ENCODE data around the gene ARHGEF33. TPM values are rescaled to one million over a fixed set of nuclear protein-coding genes. Genes with fewer than 3 reads are reported as not detected.

The ARHGEF33 gene
- total RNA-seq, 1 experiment from 2014 or later, result 0.30 TPM

DNA sequence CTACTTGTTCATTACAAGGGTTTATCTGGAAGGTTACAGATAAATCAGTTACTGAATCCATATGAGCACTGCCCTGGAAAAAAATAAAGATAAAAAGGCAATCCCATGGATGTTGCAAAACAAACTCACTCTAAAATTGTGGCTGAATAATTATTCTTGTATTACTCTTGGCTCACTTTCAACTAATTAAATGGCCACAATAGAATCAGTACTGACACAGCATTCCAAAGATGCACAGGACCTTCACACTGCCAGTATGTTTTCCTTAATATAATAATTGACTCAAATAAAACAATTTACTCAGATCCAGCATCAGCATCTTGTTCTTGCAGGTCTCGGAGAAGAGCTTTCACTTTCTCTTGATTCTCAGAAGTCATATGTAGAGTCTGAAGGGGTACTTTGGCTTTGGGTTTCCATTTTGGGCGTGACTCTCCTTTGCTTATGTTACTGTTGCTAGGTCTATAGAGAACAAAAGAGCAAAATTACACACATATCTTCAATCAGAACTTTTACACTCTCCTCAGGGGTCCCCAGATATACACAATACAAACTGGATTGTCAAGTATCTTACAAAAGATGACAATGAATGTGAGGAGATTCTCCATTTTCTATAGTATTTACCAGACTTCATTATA lies 26.5 kb upstream of the ARHGEF33 start:
- no TSS peak for BruUV-seq (replicated peaks)
- TF ChIP-seq EZH2phosphoT487 (IDR thresholded peaks at IDR 0.05; ENCODE audit: borderline replicate concordance) (no peak), YY1 (IDR thresholded peaks at IDR 0.05; ENCODE audit: extremely low read depth, insufficient replicate concordance, low read depth, low read length) (no peak), SIN3A (IDR thresholded peaks at IDR 0.05; ENCODE audit: low read depth) (no peak), TCF7L2 (IDR thresholded peaks at IDR 0.05; ENCODE audit: borderline replicate concordance, extremely low read depth, insufficient read depth, insufficient read length) (no peak), SRF (IDR thresholded peaks at IDR 0.05; ENCODE audit: low read depth) (no peak), MAX (IDR thresholded peaks at IDR 0.05) (no peak), ELF1 (IDR thresholded peaks at IDR 0.05; ENCODE audit: borderline replicate concordance, low read depth) (no peak)
- no peak overlapping the region for H3K27ac ChIP-seq (ENCODE audit: low read depth, low read length)
- no peaks in the 10 kb centered on the region for H3K79me2 ChIP-seq (ENCODE audit: insufficient read depth, low read length)
- H4K20me1 ChIP-seq (ENCODE audit: insufficient read depth), result no peaks in the 10 kb centered on the region
- ChIA-PET RAD21 (ENCODE audit: low non-redundant PET in 1 of 2, low total read pairs in 2 of 2, uncharacterized antibody in 2 of 2, unreplicated experiment in 2 of 2) (no interaction called here), POLR2A (no interaction called here), CTCF (no interaction called here)
- H3K9me3 ChIP-seq (ENCODE audit: control insufficient read depth in 1 of 2, insufficient read depth in 1 of 2, low read depth in 1 of 2, low read length in 2 of 2), result no peaks in the 10 kb centered on the region
- H2AFZ ChIP-seq (ENCODE audit: low read depth, low read length, poor library complexity, severe bottlenecking), result no peak overlapping the region
- H3K9me2 ChIP-seq (ENCODE audit: insufficient read depth), result no peaks in the 10 kb centered on the region
- no peak for ATAC-seq
- peaks cover 10 to 18% of the 10 kb centered on the region in 2 experiments; a peak in 2 of 4 replicates for H3K36me3 ChIP-seq (ENCODE audit: control insufficient read depth in 1 of 2, insufficient read depth in 2 of 2, low read length in 2 of 2)
- no peak overlapping the region for H3K9ac ChIP-seq (ENCODE audit: low read length)
- DNase-seq (ENCODE audit: low read depth, low spot score), result no peak
- H3K4me2 ChIP-seq (ENCODE audit: low read length), result no peak overlapping the region
- H3K27me3 ChIP-seq (ENCODE audit: insufficient read depth, low read length), result no peaks in the 10 kb centered on the region
- H3K4me3 ChIP-seq (replicated peaks in 1 of 2; ENCODE audit: low read depth in 1 of 2, low read length in 2 of 2), result no peak overlapping the region
- intact Hi-C loops (cut with micrococcal nuclease), result no loop called here
- H3K4me1 ChIP-seq (ENCODE audit: control insufficient read depth in 1 of 2, insufficient read depth in 2 of 2, low read length in 2 of 2), result no peaks in the 10 kb centered on the region

- ATAC-seq, result no peak
- intact Hi-C loops (cut with micrococcal nuclease), result no loop called here
- H2AFZ ChIP-seq (ENCODE audit: low read depth, low read length, poor library complexity, severe bottlenecking), result no peak overlapping the region
- no TSS peak for BruUV-seq (replicated peaks)
- ChIA-PET RAD21 (ENCODE audit: low non-redundant PET in 1 of 2, low total read pairs in 2 of 2, uncharacterized antibody in 2 of 2, unreplicated experiment in 2 of 2) (no interaction called here), POLR2A (no interaction called here), CTCF (no interaction called here)
- peaks cover 8% of the 10 kb centered on the region; the same call in 1 of the 2 replicates for H3K79me2 ChIP-seq (ENCODE audit: insufficient read depth, low read length)
- no peaks in the 10 kb centered on the region for H4K20me1 ChIP-seq (ENCODE audit: insufficient read depth)
- H3K4me3 ChIP-seq (replicated peaks in 1 of 2; ENCODE audit: low read depth in 1 of 2, low read length in 2 of 2), result no peak overlapping the region
- H3K36me3 ChIP-seq (ENCODE audit: control insufficient read depth in 1 of 2, insufficient read depth in 2 of 2, low read length in 2 of 2), result peaks cover 1 to 5% of the 10 kb centered on the region in 2 experiments; a peak in 2 of 4 replicates
- H3K9ac ChIP-seq (ENCODE audit: low read length), result no peak overlapping the region
- no peaks in the 10 kb centered on the region for H3K27me3 ChIP-seq (ENCODE audit: insufficient read depth, low read length)
- H3K27ac ChIP-seq (ENCODE audit: low read depth, low read length), result no peak overlapping the region
- no peak for DNase-seq (ENCODE audit: low read depth, low spot score)
- H3K4me2 ChIP-seq (ENCODE audit: low read length), result no peak overlapping the region
- no peaks in the 10 kb centered on the region for H3K4me1 ChIP-seq (ENCODE audit: control insufficient read depth in 1 of 2, insufficient read depth in 2 of 2, low read length in 2 of 2)
- H3K9me2 ChIP-seq (ENCODE audit: insufficient read depth), result no peaks in the 10 kb centered on the region
- no peaks in the 10 kb centered on the region for H3K9me3 ChIP-seq (ENCODE audit: control insufficient read depth in 1 of 2, insufficient read depth in 1 of 2, low read depth in 1 of 2, low read length in 2 of 2)
- TF ChIP-seq ZBTB33 (IDR thresholded peaks at IDR 0.05; ENCODE audit: extremely low read depth, insufficient replicate concordance, low read length), result no peak
- TF ChIP-seq EZH2 (IDR thresholded peaks at IDR 0.05), result no peak
- TF ChIP-seq YY1 (IDR thresholded peaks at IDR 0.05; ENCODE audit: extremely low read depth, insufficient replicate concordance, low read depth, low read length), result no peak
- no peak for TF ChIP-seq CTCF (IDR thresholded peaks at IDR 0.05 in 2 of 3, conservative IDR thresholded peaks at IDR 0.05 in 1 of 3; ENCODE audit: borderline replicate concordance in 1 of 3, insufficient read depth in 1 of 3, low read depth in 2 of 3, low read length in 2 of 3)
- no peak for TF ChIP-seq POLR2A (IDR thresholded peaks at IDR 0.05; ENCODE audit: borderline replicate concordance, extremely low read depth, insufficient read depth, insufficient read length)
- no peak for TF ChIP-seq ZFX (IDR thresholded peaks at IDR 0.05)
Measured at GRCh38 chr2:38866773-38867443, 22.8 kb upstream of the ARHGEF33 start.

Measured in HCT116 (cell line).